Keratinocyte (primary cell): ENCODE measurements around the gene HCN1.

Experiments used
- EZH2 ChIP-seq: IDR thresholded peaks from one replicate; pipeline ENCODE4 v1.6.1; 2012; ENCODE audit warnings: inconsistent platforms, mild to moderate bottlenecking, low read length, moderate library complexity
- TF ChIP-seq, protein P1 (sequence below), 3 experiments: IDR thresholded peaks in 1 of 3; conservative IDR thresholded peaks in 1 of 3; optimal IDR thresholded peaks in 1 of 3; 2 replicates in 2 of 3; 3 replicates in 1 of 3; pipeline versions ENCODE3 to v1.5.1; 2011; ENCODE audit warnings: low read length in 3 of 3, mild to moderate bottlenecking in 3 of 3, moderate library complexity in 2 of 3, control low read depth in 1 of 3, inconsistent platforms in 1 of 3; ENCODE audit not compliant: insufficient read depth in 2 of 3; ENCODE audit errors: extremely low read depth in 1 of 3

DNA sequence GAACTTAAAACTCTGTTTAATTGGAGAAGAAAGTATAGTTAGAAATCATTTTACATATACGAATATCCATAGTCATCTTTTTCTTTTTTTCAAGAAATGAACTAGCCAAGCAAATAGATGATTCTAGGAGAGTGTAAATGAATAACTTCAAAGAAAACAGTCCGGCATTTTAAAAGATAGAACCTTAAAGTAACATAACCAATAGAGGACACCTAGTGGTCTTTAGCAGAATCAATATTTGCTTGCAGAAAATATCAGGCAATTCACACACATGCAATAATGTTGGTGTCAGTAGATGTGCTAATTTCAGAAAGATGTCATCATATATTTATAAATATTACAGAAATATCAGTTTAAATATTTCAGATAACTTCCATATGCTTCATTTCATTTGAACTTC is 57.1 kb downstream of the HCN1 start:
- TF ChIP-seq, protein P1, sequence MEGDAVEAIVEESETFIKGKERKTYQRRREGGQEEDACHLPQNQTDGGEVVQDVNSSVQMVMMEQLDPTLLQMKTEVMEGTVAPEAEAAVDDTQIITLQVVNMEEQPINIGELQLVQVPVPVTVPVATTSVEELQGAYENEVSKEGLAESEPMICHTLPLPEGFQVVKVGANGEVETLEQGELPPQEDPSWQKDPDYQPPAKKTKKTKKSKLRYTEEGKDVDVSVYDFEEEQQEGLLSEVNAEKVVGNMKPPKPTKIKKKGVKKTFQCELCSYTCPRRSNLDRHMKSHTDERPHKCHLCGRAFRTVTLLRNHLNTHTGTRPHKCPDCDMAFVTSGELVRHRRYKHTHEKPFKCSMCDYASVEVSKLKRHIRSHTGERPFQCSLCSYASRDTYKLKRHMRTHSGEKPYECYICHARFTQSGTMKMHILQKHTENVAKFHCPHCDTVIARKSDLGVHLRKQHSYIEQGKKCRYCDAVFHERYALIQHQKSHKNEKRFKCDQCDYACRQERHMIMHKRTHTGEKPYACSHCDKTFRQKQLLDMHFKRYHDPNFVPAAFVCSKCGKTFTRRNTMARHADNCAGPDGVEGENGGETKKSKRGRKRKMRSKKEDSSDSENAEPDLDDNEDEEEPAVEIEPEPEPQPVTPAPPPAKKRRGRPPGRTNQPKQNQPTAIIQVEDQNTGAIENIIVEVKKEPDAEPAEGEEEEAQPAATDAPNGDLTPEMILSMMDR (optimal IDR thresholded peaks at IDR 0.05 in 1 of 3, IDR thresholded peaks at IDR 0.05 in 1 of 3, conservative IDR thresholded peaks at IDR 0.05 in 1 of 3; ENCODE audit: extremely low read depth in 1 of 3, insufficient read depth in 2 of 3, low read length in 3 of 3), result no peak
- no peak for TF ChIP-seq EZH2
